AG10803 (cell line): ENCODE results near the gene MFNG.

ENCODE experiments used
- DNase-seq: peaks from one replicate; pipeline ENCODE4 v3.0.0; 2010; ENCODE audit warnings: low read depth
- H3K4me3 ChIP-seq: 2 replicates; pipeline ENCODE4 v1.5.1; 2011; ENCODE audit warnings: mild to moderate bottlenecking, low read length, control low read depth
- CTCF ChIP-seq: conservative IDR thresholded peaks from 2 replicates; pipeline ENCODE4 v1.5.1; 2011; ENCODE audit warnings: mild to moderate bottlenecking, low read length, control low read depth, inconsistent platforms

MFNG gene

GRCh38 chr22:37511395-37512104, 25.4 kb upstream of the MFNG start:
- no peak overlapping the region for H3K4me3 ChIP-seq
- no peak for TF ChIP-seq CTCF
- DNase-seq, result no peak

GRCh38 chr22:37510091-37510490, 23.9 kb upstream of the MFNG start:
- no peak for TF ChIP-seq CTCF
- H3K4me3 ChIP-seq, result no peak overlapping the region
- DNase-seq, result no peak

- no peak for TF ChIP-seq CTCF
- no peak for DNase-seq
- no peak overlapping the region for H3K4me3 ChIP-seq
Observed at GRCh38 chr22:37509059-37509860, 23.1 kb upstream of the MFNG start.

GRCh38 chr22:37508431-37508992, 22.3 kb upstream of the MFNG start:
- TF ChIP-seq CTCF, result no peak
- no peak for DNase-seq
- no peak overlapping the region for H3K4me3 ChIP-seq

- H3K4me3 ChIP-seq, result no peak overlapping the region
- no peak for DNase-seq
- no peak for TF ChIP-seq CTCF
Observed at GRCh38 chr22:37507731-37508130, 21.5 kb upstream of the MFNG start.

GRCh38 chr22:37505989-37506388, 19.8 kb upstream of the MFNG start:
- H3K4me3 ChIP-seq, result no peak overlapping the region
- DNase-seq, result no peak
- TF ChIP-seq CTCF, result no peak
